B cell (primary cell): ENCODE measurements around the gene ADGRB2. TPM values are rescaled to one million over a fixed set of nuclear protein-coding genes. Genes with fewer than 3 reads are reported as not detected.

Experiments used
- ATAC-seq: fragments of 200-7000 bp; cut with Tn5 transposase; one replicate; pipeline ENCODE4 v1.10.0; 2021; ENCODE audit warnings: low read depth, mild to moderate bottlenecking, moderate number of reproducible peaks, moderate library complexity
- CTCF ChIA-PET: fragments of 350-600 bp; sonication (Branson Sonifier 250); formaldehyde crosslinking; loops from one replicate; lab custom pipeline; 2021; ENCODE audit warnings: antibody characterized with exemption, inconsistent platforms; lab: Charles Lee
- POLR2A ChIA-PET: fragments of 350-600 bp; sonication (Branson Sonifier 250); formaldehyde crosslinking; loops from one replicate; lab custom pipeline; 2021; ENCODE audit warnings: antibody characterized with exemption; lab: Charles Lee
- DNase-seq: peaks from one replicate; pipeline ENCODE4 v3.0.0; 2013
- H2AFZ ChIP-seq: 2 replicates; pipeline ENCODE4 v1.6.1; 2012; ENCODE audit warnings: mild to moderate bottlenecking, low read depth, low read length; ENCODE audit not compliant: insufficient read depth, poor library complexity, severe bottlenecking
- H3K27ac ChIP-seq, 2 donors: 1 replicate in 1 of 2; 2 replicates in 1 of 2; pipeline ENCODE4 v1.5.1; 2012 to 2013; ENCODE audit warnings: low read length in 2 of 2, mild to moderate bottlenecking in 2 of 2, moderate library complexity in 1 of 2
- H3K27me3 ChIP-seq, 4 experiments: fragments of 200-600 bp in 1 of 4; sonication (generic) in 1 of 4; replicated peaks in 1 of 4; 1 replicate in 2 of 4; 2 replicates in 2 of 4; pipeline versions ENCODE4 v1.6.1 to v1.7.0; 2013 to 2016; ENCODE audit warnings: low read length in 3 of 4, mild to moderate bottlenecking in 2 of 4, mixed read lengths in 1 of 4, moderate library complexity in 1 of 4; ENCODE audit not compliant: insufficient read depth in 4 of 4, control insufficient read depth in 3 of 4; ENCODE audit errors: control extremely low read depth in 1 of 4
- H3K36me3 ChIP-seq, 2 experiments: replicated peaks in 1 of 2; 1 replicate in 1 of 2; 2 replicates in 1 of 2; pipeline versions ENCODE4 v1.6.1 to v1.7.1; 2013; ENCODE audit warnings: low read length in 1 of 2; ENCODE audit not compliant: insufficient read depth in 2 of 2, control insufficient read depth in 1 of 2; ENCODE audit errors: control extremely low read depth in 1 of 2, extremely low read depth in 1 of 2
- H3K4me1 ChIP-seq, 2 donors: fragments of 200-600 bp in 1 of 2; sonication (generic) in 1 of 2; 1 replicate in 1 of 2; 2 replicates in 1 of 2; pipeline versions ENCODE4 v1.5.1 to v1.6.1; 2013 to 2017; ENCODE audit warnings: low read length in 2 of 2; ENCODE audit not compliant: control insufficient read depth in 2 of 2, insufficient read depth in 2 of 2
- H3K4me2 ChIP-seq: replicated peaks from 2 replicates; pipeline ENCODE3; 2012; ENCODE audit warnings: mild to moderate bottlenecking, low read depth, low read length; ENCODE audit not compliant: poor library complexity, severe bottlenecking
- H3K4me3 ChIP-seq, 5 experiments: fragments of 200-600 bp in 1 of 5; sonication (generic) in 1 of 5; 1 replicate in 3 of 5; 2 replicates in 2 of 5; pipeline versions ENCODE4 v1.5.1 to v1.7.0; 2011 to 2016; ENCODE audit warnings: low read length in 4 of 5, mild to moderate bottlenecking in 4 of 5, low read depth in 2 of 5, control low read depth in 1 of 5, moderate library complexity in 1 of 5; ENCODE audit not compliant: insufficient read depth in 1 of 5; ENCODE audit errors: control extremely low read depth in 1 of 5, extremely low read depth in 1 of 5
- H3K79me2 ChIP-seq: fragments of 200-600 bp; sonication (generic); one replicate; pipeline ENCODE4 v1.6.0; 2016; ENCODE audit warnings: low read length; ENCODE audit not compliant: control insufficient read depth, insufficient read depth
- H3K9ac ChIP-seq: fragments of 200-600 bp; sonication (generic); 2 replicates; pipeline ENCODE4 v1.6.1; 2017; ENCODE audit warnings: mild to moderate bottlenecking, low read length, moderate library complexity
- H3K9me3 ChIP-seq, 3 donors: one replicate each; pipeline versions ENCODE4 v1.6.1 to v1.7.1; 2013; ENCODE audit warnings: low read length in 2 of 3; ENCODE audit not compliant: control insufficient read depth in 2 of 3, insufficient read depth in 1 of 3; ENCODE audit errors: control extremely low read depth in 1 of 3
- H4K20me1 ChIP-seq: 2 replicates; pipeline ENCODE4 v1.6.0; 2012; ENCODE audit warnings: mild to moderate bottlenecking, low read length; ENCODE audit not compliant: insufficient read depth, control insufficient read depth, poor library complexity, severe bottlenecking
- H3K27ac Mint-ChIP-seq: one replicate; pipeline ENCODE4 v1.8.0; 2021; ENCODE audit warnings: mixed read lengths
- H3K27me3 Mint-ChIP-seq: one replicate; pipeline ENCODE4 v1.8.0; 2021; ENCODE audit warnings: mixed read lengths
- H3K4me1 Mint-ChIP-seq: one replicate; pipeline ENCODE4 v1.8.0; 2021; ENCODE audit warnings: mixed read lengths
- H3K4me3 Mint-ChIP-seq: one replicate; pipeline ENCODE4 v1.8.0; 2021; ENCODE audit warnings: mixed read lengths
- H3K9me3 Mint-ChIP-seq: one replicate; pipeline ENCODE4 v1.8.0; 2022; ENCODE audit warnings: mixed read lengths; ENCODE audit not compliant: insufficient read depth
- CTCF ChIP-seq: fragments of 200-600 bp; IDR thresholded peaks from one replicate; pipeline ENCODE4 v1.8.0; 2022; ENCODE audit warnings: antibody characterized with exemption, mild to moderate bottlenecking
- EZH2 ChIP-seq: IDR thresholded peaks from 2 replicates; pipeline ENCODE4 v1.6.1; 2012; ENCODE audit warnings: borderline replicate concordance, low read depth, mild to moderate bottlenecking, moderate library complexity, low read length; ENCODE audit not compliant: insufficient read depth, poor library complexity, severe bottlenecking
- WGBS: methylation state at CpG from one replicate; pipeline ENCODE4 v1.1.5; 2013; ENCODE audit warnings: missing lambda C conversion rate; ENCODE audit not compliant: insufficient coverage; 5-methylcytosine and 5-hydroxymethylcytosine counted together
- intact Hi-C: fragments of 100-400 bp; cut with micrococcal nuclease; formaldehyde crosslinking; loops from one replicate; pipeline ENCODE4 v1.10.0; 2022
- polyA plus RNA-seq: library from polyadenylated mRNA; depleted of rRNA; stranded (reverse); fragments of >200 nt; gene quantifications from 2 replicates; pipeline ENCODE4 v1.2.3, GENCODE V29; 2012
- total RNA-seq, 2 donors: library from RNA; stranded (reverse); fragments of 120-200 nt in 1 of 2; gene quantifications; 1 replicate in 1 of 2; 2 replicates in 1 of 2; pipeline versions ENCODE4 v1.2.3 to v1.2.4, GENCODE V29; 2013 to 2022

Gene ADGRB2
- total and polyA plus RNA-seq, 2 donors (not counting 1 experiment from before 2014, with no cell fraction given): 1.9 to 2.7 TPM

DNA sequence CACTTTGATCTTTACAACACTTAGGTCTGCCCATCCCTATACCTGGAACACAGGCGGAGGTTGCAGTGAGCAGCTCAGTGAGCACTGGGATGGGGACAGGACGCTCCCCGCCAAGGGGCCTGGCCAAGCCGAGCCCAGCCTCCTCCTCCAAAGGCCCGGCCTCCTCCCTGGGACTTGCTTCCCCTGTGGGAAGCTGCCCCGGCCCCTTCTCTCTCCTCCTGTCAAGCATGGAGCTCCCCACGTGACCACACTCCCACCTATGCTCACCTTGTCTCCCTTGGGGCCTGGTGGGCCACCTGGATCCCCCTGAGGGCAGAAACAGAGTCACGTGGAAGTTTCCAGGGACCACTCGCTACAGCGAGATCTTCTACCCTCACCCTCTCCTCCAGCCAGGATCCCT is 73.2 kb downstream of the ADGRB2 start:
- ChIA-PET CTCF (no interaction called here), POLR2A (no interaction called here)
- WGBS: 76% methylated on average over 9 of the region's 10 CpGs
- H3K79me2 ChIP-seq: no peaks in the 10 kb centered on the region
- H4K20me1 ChIP-seq: no peaks in the 10 kb centered on the region
- H3K27me3 ChIP-seq: peaks cover 0 to under 1% (median 0%) of the 10 kb centered on the region in 4 experiments
- DNase-seq: no peak
- no peak overlapping the region for H3K4me3 Mint-ChIP-seq
- no peaks in the 10 kb centered on the region for H3K9me3 Mint-ChIP-seq
- H3K36me3 ChIP-seq: no peaks in the 10 kb centered on the region
- H3K4me2 ChIP-seq: no peak overlapping the region
- no peak overlapping the region for H3K27ac Mint-ChIP-seq
- H3K4me1 Mint-ChIP-seq: peaks cover 5% of the 10 kb centered on the region
- H3K27ac ChIP-seq: no peak overlapping the region
- H3K4me1 ChIP-seq: peaks cover 0 to 7% of the 10 kb centered on the region in 2 donors
- H2AFZ ChIP-seq: no peak overlapping the region
- H3K4me3 ChIP-seq: no peak overlapping the region
- intact Hi-C loops: no loop called here
- peaks cover 11% of the 10 kb centered on the region for H3K27me3 Mint-ChIP-seq
- no peak overlapping the region for H3K9ac ChIP-seq
- TF ChIP-seq EZH2 (no peak), CTCF (no peak)
- ATAC-seq: no peak
- H3K9me3 ChIP-seq: no peaks in the 10 kb centered on the region

GRCh38 chr1:31689854-31690253 is 74.3 kb downstream of the ADGRB2 start:
- no peaks in the 10 kb centered on the region for H3K9me3 ChIP-seq
- WGBS: 85% methylated on average over 2 of the region's 6 CpGs
- no peaks in the 10 kb centered on the region for H3K36me3 ChIP-seq
- peaks cover 0 to 7% of the 10 kb centered on the region in 2 donors for H3K4me1 ChIP-seq
- no peak for ATAC-seq
- H3K79me2 ChIP-seq: no peaks in the 10 kb centered on the region
- TF ChIP-seq CTCF: no peak
- no peak for TF ChIP-seq EZH2
- Mint-ChIP-seq H3K27ac (no peak overlapping the region), H3K27me3 (peaks cover 20% of the 10 kb centered on the region), H3K4me3 (no peak overlapping the region), H3K4me1 (peaks cover 5% of the 10 kb centered on the region), H3K9me3 (no peaks in the 10 kb centered on the region)
- peaks cover 0 to 9% (median 0%) of the 10 kb centered on the region in 4 experiments for H3K27me3 ChIP-seq
- POLR2A ChIA-PET: no interaction called here
- DNase-seq: no peak
- H4K20me1 ChIP-seq: no peaks in the 10 kb centered on the region
- no peak overlapping the region for H2AFZ ChIP-seq
- CTCF ChIA-PET: no interaction called here
- H3K4me2 ChIP-seq: no peak overlapping the region
- intact Hi-C loops: no loop called here
- H3K4me3 ChIP-seq: no peak overlapping the region
- no peak overlapping the region for H3K27ac ChIP-seq
- no peak overlapping the region for H3K9ac ChIP-seq
